Gastrocnemius medialis (tissue), 4 donors: ENCODE measurements around the gene B3GNT4.

Experiments
- CTCF ChIP-seq, 5 experiments: fragments of 450-650 bp in 3 of 5; fragments of 200-600 bp in 2 of 5; sonication (generic) in 2 of 5; IDR thresholded peaks in 4 of 5; conservative IDR thresholded peaks in 1 of 5; 1 replicate in 4 of 5; 2 replicates in 1 of 5; pipeline ENCODE4 v1.5.1; 2016 to 2019; ENCODE audit warnings: antibody characterized with exemption in 5 of 5, mild to moderate bottlenecking in 3 of 5, moderate library complexity in 3 of 5
- POLR2A ChIP-seq, 2 donors: fragments of 450-650 bp; IDR thresholded peaks; one replicate each; pipeline ENCODE4 v1.6.1; 2017; ENCODE audit warnings: antibody characterized with exemption in 2 of 2, mild to moderate bottlenecking in 2 of 2, moderate library complexity in 2 of 2

DNA sequence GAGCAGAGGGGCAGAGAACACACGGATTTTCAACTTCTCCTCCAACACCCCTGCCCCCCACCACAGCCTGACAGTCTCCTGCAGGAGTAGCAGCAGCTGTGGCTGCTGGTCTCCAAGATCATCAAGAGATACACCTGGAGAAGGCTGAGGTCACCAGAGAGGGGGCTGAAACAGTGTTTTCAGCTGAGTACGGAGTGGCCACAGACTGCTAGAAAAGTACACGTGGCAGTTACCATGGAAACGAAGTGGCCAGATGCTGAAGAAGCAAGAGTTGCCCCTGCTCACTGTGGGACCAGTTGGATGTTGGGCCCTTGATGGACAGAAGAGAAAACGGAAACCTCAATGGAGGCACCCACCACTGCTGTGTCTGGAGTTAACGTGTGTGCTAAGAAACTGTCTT, 27.3 kb downstream of the B3GNT4 start:
- no peak for TF ChIP-seq CTCF (IDR thresholded peaks at IDR 0.05 in 4 of 5, conservative IDR thresholded peaks at IDR 0.05 in 1 of 5)
- TF ChIP-seq POLR2A (IDR thresholded peaks at IDR 0.05): no peak
